GM19043 (cell line): ENCODE data around the gene GRID2IP.
"Not testable (repeated sequence)": the region's sequence is repeated elsewhere in the genome, so short reads cannot be mapped to it uniquely, and the experiment has no call there.

Experiments used
- ATAC-seq: cut with Tn5 transposase; IDR thresholded peaks from one replicate; pipeline ENCODE4 v1.9.1; 2021; ENCODE audit warnings: low read depth; ENCODE audit not compliant: unreplicated experiment

GRID2IP gene

DNA sequence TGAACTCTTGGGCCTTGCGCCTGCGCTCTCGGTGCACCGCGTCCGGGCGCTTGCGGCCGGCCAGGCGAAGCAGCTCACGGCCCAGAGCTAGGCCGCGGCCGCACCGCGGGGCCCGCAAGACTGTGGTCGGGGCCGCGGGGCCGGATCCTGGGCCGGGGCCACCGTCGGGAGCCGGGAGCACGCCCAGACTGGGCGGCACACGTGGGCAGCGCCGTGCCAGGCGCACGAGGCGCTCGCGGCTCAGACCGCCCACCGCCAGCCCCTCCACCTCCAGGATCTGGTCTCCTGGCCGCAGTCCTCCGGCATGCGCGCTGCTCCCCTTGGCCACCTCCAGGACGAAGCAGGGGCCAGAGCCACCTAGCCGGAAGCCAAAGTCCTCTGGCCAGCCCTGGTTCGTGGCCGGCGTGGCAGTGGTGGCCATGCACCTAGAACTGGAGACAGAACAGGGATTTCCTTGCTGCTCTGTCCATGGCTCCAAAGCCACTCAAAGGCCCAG lies at the start of gene GRID2IP:
TSS of gene GRID2IP (minus strand) at position 446 of the 496 bp plus-strand sequence. CDS start at position 421, 25 bp downstream.
- no peak for ATAC-seq

GRCh38 chr7:6600093-6600492 lies 48.8 kb upstream of the GRID2IP start:
- no peak for ATAC-seq

DNA sequence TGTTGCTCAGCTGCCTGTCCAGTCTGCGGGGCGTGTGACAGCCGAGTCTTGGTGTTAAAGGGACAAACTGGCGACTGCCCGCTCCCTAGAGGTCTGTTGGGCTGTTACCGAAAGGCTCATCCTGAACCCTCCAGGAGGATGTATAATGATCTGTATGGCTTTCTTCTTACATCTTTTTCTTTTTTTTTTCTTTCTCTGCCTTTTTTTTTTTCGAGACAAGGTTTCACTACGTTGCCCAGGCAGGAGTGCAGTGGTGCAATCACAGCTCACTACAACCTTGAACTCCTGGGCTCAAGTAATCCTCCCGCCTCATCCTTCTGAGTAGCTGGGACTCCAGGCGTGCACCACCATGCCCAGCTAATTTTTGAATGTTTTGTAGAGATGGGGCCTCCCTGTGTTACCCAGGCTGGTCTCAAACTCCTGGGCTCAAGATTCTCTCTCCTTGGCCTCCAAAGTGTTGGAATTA lies 39.4 kb upstream of the GRID2IP start:
- ATAC-seq = no peak

- peak; percentile 83 for ATAC-seq
Measured at GRCh38 chr7:6589829-6590644, 38.8 kb upstream of the GRID2IP start, which contains the start of gene INTS15. Gene INTS15, plus strand, starts transcription at chr7:6590021. Its CDS starts 263 bp downstream, at chr7:6590284.

- no peak for ATAC-seq
Measured at GRCh38 chr7:6589151-6589828, 38.0 kb upstream of the GRID2IP start.

- no peak for ATAC-seq
Measured at GRCh38 chr7:6588566-6588965, 37.3 kb upstream of the GRID2IP start.

DNA sequence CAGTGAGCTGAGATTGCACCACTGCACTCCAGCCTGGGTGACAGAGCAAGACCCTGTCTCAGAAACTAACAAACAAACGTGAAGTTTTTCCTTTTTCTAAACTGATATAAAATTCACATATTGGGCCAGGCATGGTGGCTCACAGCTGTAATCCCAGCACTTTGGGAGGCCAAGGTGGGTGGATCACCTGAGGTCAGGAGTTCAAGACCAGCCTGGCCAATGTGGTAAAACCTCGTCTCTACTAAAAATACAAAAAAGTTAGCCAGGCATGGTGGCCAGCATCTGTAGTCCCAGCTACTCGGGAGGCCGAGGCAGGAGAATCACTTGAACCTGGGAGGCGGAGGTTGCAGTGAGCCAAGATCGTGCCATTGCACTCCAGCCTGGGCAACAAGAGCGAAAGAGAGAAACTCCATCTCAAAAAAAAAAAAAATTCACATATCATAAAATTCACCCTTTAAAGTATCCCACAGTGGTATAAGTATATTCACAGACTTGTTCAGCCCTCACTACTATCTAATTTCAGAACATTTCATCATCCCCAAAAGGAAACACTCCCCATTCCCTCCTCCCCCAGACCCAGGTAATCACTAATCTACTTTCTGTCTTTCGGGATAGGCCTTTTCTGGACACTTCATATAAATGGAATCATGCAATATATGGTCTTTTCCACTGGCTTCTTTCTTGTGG lies 34.6 kb upstream of the GRID2IP start:
- ATAC-seq = not testable (repeated sequence)

GRCh38 chr7:6579446-6579845 lies 28.2 kb upstream of the GRID2IP start:
- ATAC-seq = no peak

GRCh38 chr7:6578114-6579084 lies 27.1 kb upstream of the GRID2IP start:
- no peak for ATAC-seq

GRCh38 chr7:6577369-6578113 lies 26.3 kb upstream of the GRID2IP start, which contains the start of gene ZDHHC4:
Gene ZDHHC4, plus strand, starts transcription at chr7:6577454. Its CDS starts 3,108 bp downstream, at chr7:6580562.
- ATAC-seq = peak; percentile 97

DNA sequence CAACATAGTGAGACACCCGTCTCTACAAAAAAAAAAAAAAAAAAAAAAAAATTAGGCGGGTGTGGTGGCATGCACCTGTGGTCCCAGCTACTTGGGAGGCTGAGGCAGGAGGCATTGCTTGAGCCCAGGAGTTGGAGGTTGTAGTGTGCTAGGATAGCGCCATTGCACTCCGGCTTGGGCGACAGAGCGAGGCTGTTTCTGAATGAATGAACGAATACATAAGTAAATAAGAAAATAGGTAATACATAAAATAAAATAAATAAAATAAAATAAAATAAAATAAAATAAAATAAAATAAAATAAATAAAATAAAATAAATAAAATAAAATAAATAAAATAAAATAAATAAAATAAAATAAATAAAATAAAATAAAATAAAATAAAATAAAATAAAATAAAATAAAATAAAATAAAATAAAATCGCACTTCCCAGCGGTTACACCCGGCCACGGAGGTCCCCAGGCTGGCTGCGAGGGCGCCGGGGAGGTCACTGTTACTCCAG lies 25.7 kb upstream of the GRID2IP start:
- ATAC-seq = not testable (repeated sequence)

- no peak for ATAC-seq
Measured at GRCh38 chr7:6576024-6576866, 25.0 kb upstream of the GRID2IP start.

DNA sequence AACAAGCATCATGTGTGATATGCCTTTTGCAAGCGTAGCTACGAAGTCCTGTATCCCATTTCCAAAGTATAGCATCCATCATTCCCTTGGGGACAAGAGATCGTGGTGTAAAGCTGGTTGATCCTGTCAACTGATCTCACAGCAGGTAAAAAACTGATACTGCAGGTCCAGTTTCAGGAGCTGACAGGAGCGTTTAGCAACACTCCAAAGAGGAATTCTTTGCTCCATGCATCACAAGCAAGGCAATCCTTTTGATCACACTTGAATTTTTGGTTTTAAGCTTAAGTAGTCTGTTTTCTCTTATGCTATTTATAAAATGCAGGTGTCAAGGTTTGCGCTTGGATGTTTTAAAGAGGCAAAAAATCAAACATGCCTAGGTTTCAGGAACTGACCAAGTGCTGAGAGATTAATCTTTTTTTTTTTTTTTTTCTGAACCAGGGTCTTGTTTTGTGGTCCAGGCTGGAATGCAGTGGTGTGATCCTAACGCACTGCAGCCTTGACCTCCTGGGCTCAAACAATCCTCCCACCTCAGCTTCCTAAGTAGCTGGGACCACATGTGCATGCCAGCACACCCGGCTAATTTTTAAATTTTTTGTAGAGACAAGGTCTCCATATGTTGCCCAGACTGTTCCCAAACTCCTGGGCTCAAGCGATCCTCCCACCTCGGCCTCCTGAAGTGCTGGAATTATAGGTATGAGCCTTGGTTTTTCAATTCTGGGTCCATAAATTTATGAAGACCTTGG lies 24.2 kb upstream of the GRID2IP start:
- ATAC-seq = no peak

DNA sequence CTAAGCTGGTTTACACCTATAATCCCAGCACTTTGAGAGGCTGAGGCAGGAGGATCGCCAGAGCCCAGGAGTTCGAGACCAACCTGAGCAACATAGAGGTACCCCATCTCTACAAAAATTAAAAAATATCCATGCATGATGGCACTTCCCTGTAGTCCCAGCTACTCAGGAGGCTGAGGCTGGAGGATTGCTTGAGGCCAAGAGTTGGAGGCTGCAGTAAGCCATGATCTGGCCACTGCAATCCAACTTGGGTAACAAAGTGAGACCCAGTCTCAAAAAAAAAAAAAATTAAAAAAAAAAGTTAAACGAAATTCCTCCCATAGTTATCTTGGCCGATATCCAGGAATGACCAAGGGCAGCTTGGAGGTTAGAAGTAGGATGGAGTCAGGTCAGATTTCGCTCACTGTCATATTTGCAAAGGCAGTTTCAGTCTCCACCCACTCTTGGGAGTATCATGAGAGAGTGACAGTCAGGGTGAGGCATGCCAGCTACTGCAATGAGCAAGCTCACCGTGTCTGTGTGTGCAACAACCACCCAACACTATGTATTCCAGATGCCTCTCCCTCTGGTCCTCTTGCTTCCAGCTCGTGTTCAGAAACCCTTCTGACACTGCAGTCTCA lies 20.0 kb upstream of the GRID2IP start:
- ATAC-seq = no peak

DNA sequence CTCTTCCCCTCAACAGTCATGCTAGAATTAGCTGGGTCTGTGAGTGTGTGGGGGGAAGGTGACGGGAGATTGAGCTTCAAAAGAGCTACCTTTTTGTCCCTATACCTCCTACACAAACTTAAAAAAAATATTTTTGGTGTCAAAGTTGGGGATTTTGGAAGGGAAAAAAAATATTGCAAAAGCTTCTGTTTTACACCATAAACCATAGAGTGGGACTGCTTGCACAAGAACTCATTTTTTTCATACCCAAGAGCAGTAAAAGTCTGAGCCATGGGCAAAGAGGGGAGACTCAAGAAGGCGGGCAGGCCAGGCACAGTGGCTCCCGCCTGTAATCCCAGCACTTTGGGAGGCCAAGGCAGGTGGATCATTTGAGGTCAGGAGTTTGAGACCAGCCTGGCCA lies 16.6 kb upstream of the GRID2IP start:
- ATAC-seq = no peak

DNA sequence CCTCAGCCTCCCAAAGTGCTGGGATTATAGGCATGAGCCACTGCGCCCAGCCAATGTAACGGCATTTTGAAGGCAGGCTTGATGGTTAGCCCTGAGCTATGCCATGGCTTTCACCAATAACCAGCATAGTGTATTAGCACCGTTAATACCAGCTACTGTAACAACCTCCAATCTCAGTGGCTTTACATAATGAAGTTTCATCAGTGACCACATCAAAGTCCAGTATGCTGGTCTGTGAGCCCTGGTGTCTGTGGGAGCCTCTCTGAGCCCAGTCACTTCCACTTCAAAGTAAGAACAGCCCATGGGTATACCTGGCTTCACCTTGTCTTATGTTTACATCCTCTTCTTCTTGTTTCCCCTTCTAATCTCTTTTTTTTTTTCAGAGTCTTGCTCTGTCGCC lies 14.4 kb upstream of the GRID2IP start:
- ATAC-seq = no peak
